NB4 (cell line): Measurements from ENCODE around the gene CHST8.

ENCODE experiments used
- DNase-seq: peaks from one replicate; pipeline ENCODE4 v3.0.0; 2010; ENCODE audit warnings: low read depth
- H3K4me3 ChIP-seq: one replicate; pipeline ENCODE4 v1.5.1; 2011; ENCODE audit warnings: mild to moderate bottlenecking, low read depth, low read length, moderate library complexity
- CTCF ChIP-seq: IDR thresholded peaks from one replicate; pipeline ENCODE4 v1.5.1; 2012; ENCODE audit warnings: low read depth, low read length
- MYC ChIP-seq: IDR thresholded peaks from 2 replicates; pipeline ENCODE4 v1.6.1; 2011; ENCODE audit warnings: low read depth, low read length
- POLR2A ChIP-seq: IDR thresholded peaks from 2 replicates; pipeline ENCODE4 v1.6.1; 2011; ENCODE audit warnings: mild to moderate bottlenecking; ENCODE audit not compliant: insufficient read length; ENCODE audit errors: extremely low read depth
- TF ChIP-seq, protein P1 (sequence below): IDR thresholded peaks from 2 replicates; pipeline ENCODE4 v1.6.1; 2011; ENCODE audit warnings: low read depth, low read length

CHST8 gene

DNA sequence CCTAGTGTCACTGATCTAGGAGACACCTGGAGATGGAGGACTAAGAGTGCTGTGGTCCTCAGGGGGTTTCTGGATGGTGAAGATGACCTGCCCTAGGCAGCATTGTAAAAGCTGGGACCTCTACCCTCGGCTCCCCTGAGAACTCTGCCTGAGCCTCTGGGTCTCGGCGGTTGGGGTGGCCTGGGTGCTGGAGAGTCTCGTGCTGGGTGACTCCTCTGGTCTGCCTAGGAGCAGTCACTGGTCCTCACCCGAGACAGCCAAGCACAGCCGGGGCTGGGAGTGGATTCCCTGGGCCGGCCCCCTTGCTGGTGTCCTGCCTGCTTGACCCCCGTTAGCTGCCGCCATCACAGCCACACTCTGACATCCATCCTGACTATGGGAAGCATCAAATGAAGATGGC, 181.6 kb downstream of the CHST8 start:
- no peak overlapping the region for H3K4me3 ChIP-seq
- DNase-seq: no peak
- TF ChIP-seq MYC (no peak), CTCF (no peak), POLR2A (no peak)
- TF ChIP-seq, protein P1, sequence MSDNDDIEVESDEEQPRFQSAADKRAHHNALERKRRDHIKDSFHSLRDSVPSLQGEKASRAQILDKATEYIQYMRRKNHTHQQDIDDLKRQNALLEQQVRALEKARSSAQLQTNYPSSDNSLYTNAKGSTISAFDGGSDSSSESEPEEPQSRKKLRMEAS: no peak

DNA sequence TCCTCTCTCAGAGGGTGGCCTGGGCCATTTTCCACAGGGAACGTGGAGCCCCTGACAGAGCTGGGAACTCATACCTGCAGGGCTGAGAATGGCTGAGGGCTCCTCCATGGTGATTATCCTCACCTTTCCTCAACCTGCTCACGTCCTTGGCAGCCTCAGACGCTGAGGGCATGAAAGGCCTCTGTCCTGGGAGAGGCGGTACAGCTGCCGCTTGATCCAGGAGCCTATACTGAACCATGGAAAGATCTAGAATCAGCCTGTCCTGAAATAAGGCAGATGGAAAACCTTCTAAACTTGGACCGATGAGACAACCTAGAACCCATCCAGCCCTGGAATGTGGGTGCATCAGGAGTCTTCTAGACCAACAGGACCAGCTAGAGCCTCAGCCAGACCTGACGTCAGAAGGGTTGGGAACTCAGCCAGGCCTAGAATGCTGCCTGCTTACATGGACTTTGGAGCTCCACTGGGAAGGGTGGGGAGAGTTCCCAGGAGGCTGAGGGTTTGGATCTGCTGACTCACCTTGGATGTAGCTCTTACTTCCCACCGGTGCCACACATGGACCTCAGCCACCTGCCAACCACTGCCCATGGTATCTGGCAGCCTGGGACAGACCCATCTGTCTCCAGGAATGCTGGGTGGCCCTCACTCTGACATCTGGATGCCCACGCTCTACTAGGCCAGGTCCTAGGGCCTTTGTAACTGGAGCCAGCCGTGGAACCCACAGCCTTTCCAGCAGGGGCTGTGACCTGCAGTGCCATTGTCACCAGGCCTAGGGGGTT, 182.5 kb downstream of the CHST8 start:
- DNase-seq: no peak
- H3K4me3 ChIP-seq: no peak overlapping the region
- TF ChIP-seq MYC: no peak
- TF ChIP-seq POLR2A: no peak
- TF ChIP-seq, protein P1: no peak
- no peak for TF ChIP-seq CTCF

GRCh38 chr19:33805313-33805712, 183.6 kb downstream of the CHST8 start:
- no peak for TF ChIP-seq MYC
- TF ChIP-seq, protein P1: no peak
- TF ChIP-seq CTCF: no peak
- no peak for TF ChIP-seq POLR2A
- DNase-seq: no peak
- H3K4me3 ChIP-seq: no peak overlapping the region

- no peak for TF ChIP-seq MYC
- no peak for TF ChIP-seq CTCF
- TF ChIP-seq, protein P1: no peak
- no peak for TF ChIP-seq POLR2A
- DNase-seq: no peak
- no peak overlapping the region for H3K4me3 ChIP-seq
Observed at GRCh38 chr19:33805840-33806433, 184.2 kb downstream of the CHST8 start.

- no peak overlapping the region for H3K4me3 ChIP-seq
- TF ChIP-seq, protein P1: no peak
- TF ChIP-seq CTCF (no peak), POLR2A (no peak), MYC (no peak)
- DNase-seq: no peak
Observed at GRCh38 chr19:33806434-33806881, 184.7 kb downstream of the CHST8 start.
